22Rv1 (cell line): ENCODE results near the gene EHD4.

Experiments
- CTCF ChIP-seq: fragments of 450-650 bp; IDR thresholded peaks from 2 replicates; pipeline ENCODE4 v1.5.1; 2017; ENCODE audit warnings: mild to moderate bottlenecking
- ZFX ChIP-seq: fragments of 450-650 bp; IDR thresholded peaks from 2 replicates; pipeline ENCODE4 v1.6.1; 2017; ENCODE audit warnings: antibody characterized with exemption, borderline replicate concordance

GRCh38 chr15:41928637-41929620 is 43.4 kb downstream of the EHD4 start:
- TF ChIP-seq CTCF (no peak), ZFX (no peak)
